Muscle layer of duodenum (tissue), 2 donors: ENCODE measurements around the gene PSENEN.

Experiments used
- H3K27ac ChIP-seq: one replicate; pipeline ENCODE4 v1.7.0; 2013; ENCODE audit warnings: mild to moderate bottlenecking, low read length
- H3K27me3 ChIP-seq: one replicate; pipeline ENCODE4 v1.7.0; 2013; ENCODE audit warnings: low read depth, mild to moderate bottlenecking, control low read depth, low read length
- H3K36me3 ChIP-seq, 2 donors: one replicate each; pipeline ENCODE4 v1.7.0; 2013; ENCODE audit warnings: low read length in 2 of 2, control low read depth in 1 of 2, mild to moderate bottlenecking in 1 of 2; ENCODE audit not compliant: insufficient read depth in 2 of 2, control insufficient read depth in 1 of 2
- H3K4me1 ChIP-seq, 2 donors: one replicate each; pipeline ENCODE4 v1.7.0; 2013; ENCODE audit warnings: low read length in 2 of 2, mild to moderate bottlenecking in 2 of 2, control low read depth in 1 of 2, moderate library complexity in 1 of 2; ENCODE audit not compliant: insufficient read depth in 2 of 2, control insufficient read depth in 1 of 2
- H3K4me3 ChIP-seq, 2 donors: one replicate each; pipeline ENCODE4 v1.7.0; 2013; ENCODE audit warnings: low read length in 2 of 2, low read depth in 1 of 2, mild to moderate bottlenecking in 1 of 2
- H3K9me3 ChIP-seq, 2 donors: one replicate each; pipeline ENCODE4 v1.7.0; 2013; ENCODE audit warnings: low read length in 2 of 2, control low read depth in 1 of 2, mild to moderate bottlenecking in 1 of 2; ENCODE audit not compliant: control insufficient read depth in 1 of 2
- donor health status: healthy.

PSENEN gene

DNA sequence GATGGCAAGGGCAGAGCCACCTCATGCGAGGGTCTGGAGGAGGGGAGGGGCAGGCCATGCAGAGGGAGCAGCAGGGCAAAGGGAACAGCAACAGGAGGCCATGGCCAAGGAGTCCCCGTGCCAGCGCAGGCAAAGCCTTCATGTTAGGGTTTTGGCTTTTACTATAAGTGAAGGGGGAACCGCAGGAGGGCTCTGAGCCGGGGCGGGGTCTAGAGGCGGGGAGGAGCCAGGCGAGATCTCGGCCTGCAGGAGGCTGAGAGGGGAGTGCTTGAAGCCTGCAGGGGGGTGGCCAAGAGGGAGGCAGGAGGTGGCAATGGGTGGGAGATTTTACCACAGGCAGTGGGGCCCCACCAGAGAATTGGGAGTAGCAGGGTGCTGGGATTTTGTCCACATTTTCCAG lies 36.2 kb downstream of the PSENEN start:
- Histone ChIP-seq H3K4me1 (peaks cover 0 to under 1% of the 10 kb centered on the region in 2 donors), H3K27me3 (no peaks in the 10 kb centered on the region), H3K4me3 (no peak overlapping the region), H3K36me3 (peaks cover 7 to 28% of the 10 kb centered on the region in 2 donors), H3K27ac (no peak overlapping the region), H3K9me3 (no peaks in the 10 kb centered on the region)

DNA sequence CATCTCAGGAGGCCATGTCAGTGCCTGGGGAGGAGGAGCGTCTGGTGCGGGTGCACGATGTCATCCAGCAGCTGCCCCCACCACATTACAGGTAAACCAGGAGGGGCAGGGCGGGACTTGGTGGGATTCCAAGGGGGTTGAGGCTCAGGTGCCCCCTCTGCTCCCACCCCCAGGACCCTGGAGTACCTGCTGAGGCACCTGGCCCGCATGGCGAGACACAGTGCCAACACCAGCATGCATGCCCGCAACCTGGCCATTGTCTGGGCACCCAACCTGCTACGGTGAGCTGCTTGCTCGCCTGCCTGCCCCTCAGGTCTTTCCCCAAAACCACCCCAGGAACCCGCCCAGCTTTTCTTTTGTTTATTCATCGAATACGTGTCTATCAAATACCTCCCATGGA lies 37.1 kb downstream of the PSENEN start:
- peaks cover 7 to 28% of the 10 kb centered on the region in 2 donors for H3K36me3 ChIP-seq
- H3K4me3 ChIP-seq: no peak overlapping the region
- no peak overlapping the region for H3K27ac ChIP-seq
- H3K27me3 ChIP-seq: no peaks in the 10 kb centered on the region
- H3K9me3 ChIP-seq: no peaks in the 10 kb centered on the region
- no peaks in the 10 kb centered on the region for H3K4me1 ChIP-seq

DNA sequence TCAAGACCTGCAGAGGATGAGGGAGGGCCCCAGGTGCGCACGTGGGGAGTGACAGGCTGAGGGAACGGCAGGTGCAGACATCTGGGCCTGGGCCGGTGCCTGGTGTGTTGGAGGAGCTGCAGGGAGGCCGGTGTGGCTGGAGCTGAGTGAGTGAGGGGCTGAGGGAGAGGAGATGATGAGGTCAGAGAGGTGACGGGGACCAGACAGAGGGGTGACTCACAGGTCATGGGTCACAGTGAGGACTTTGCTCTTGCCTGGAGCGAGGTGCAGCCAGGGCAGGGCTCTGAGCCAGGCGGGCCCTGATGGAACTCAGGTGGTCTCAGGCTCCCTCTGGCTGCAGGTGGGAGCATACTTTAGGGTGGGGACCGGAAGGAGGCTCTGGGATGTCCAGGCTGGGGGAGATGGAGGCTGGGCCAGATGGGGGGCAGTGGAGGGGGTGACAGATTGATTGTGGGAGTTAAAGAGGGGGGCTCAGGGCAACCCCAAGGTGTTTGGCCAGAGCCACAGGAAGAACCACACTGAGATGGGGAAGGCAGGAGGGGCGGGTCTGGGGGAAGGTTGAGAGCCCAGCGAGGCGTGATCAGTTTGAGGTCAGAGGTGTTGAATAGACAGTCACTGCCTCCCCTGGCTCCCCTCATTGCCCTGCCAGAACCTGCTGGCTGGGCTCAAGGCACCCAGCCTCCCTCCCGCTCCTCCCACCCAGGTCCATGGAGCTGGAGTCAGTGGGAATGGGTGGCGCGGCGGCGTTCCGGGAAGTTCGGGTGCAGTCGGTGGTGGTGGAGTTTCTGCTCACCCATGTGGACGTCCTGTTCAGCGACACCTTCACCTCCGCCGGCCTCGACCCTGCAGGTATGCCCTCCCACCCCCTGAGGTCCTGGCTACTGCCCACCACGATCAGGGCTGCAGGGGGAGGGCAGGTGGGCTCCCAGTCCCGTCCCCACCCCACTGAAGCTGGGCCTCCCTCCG lies 38.3 kb downstream of the PSENEN start:
- Histone ChIP-seq H3K36me3 (peaks cover 7 to 28% of the 10 kb centered on the region in 2 donors), H3K27ac (no peak overlapping the region), H3K4me1 (no peaks in the 10 kb centered on the region), H3K27me3 (no peaks in the 10 kb centered on the region), H3K4me3 (no peak overlapping the region), H3K9me3 (no peaks in the 10 kb centered on the region)

DNA sequence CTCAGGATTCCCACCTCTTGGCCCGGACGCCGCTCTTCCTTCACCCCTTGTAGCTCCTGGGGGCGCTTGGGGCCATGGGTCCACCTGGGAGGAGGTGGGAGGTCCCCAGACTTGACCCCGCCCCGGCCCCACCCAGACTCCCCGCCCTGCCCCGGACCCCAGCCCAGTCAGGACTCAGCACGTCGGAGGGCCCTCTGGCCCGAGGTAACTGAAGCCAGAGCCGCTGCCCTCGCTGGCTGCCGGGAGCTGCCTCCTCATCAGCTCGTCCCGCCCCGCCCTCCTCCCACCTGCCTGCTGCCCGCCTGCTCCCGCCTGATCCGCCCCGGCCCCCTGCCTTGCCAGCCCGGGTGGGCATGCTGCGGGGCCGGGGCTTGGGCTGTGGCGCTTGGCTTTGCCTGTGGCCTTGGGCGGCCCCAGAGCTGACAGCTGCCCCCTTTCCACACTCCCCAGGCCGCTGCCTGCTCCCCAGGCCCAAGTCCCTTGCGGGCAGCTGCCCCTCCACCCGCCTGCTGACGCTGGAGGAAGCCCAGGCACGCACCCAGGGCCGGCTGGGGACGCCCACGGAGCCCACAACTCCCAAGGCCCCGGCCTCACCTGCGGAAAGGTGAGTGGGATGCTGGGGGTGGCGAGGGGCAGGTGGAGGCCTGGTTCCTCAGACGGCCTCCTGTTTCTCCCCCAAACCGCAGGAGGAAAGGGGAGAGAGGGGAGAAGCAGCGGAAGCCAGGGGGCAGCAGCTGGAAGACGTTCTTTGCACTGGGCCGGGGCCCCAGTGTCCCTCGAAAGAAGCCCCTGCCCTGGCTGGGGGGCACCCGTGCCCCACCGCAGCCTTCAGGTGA lies 39.3 kb downstream of the PSENEN start:
- H3K27ac ChIP-seq: no peak overlapping the region
- H3K4me3 ChIP-seq: no peak overlapping the region
- H3K9me3 ChIP-seq: no peaks in the 10 kb centered on the region
- no peaks in the 10 kb centered on the region for H3K27me3 ChIP-seq
- H3K36me3 ChIP-seq: peaks cover 7 to 28% of the 10 kb centered on the region in 2 donors
- no peaks in the 10 kb centered on the region for H3K4me1 ChIP-seq

DNA sequence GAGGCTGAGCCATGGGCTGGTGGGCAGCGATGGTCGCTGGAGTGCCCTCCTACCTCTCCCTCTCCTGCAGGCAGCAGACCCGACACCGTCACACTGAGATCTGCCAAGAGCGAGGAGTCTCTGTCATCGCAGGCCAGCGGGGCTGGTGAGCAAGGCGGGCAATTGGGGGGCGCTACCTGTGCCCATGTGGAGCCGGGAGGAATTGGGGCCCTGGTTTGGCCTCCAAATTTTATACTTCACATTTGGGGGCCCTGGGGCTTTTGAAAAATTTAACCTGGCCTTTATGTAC lies 39.8 kb downstream of the PSENEN start:
- no peaks in the 10 kb centered on the region for H3K9me3 ChIP-seq
- no peak overlapping the region for H3K4me3 ChIP-seq
- H3K27me3 ChIP-seq: no peaks in the 10 kb centered on the region
- no peak overlapping the region for H3K27ac ChIP-seq
- no peaks in the 10 kb centered on the region for H3K4me1 ChIP-seq
- peaks cover 7 to 28% of the 10 kb centered on the region in 2 donors for H3K36me3 ChIP-seq

DNA sequence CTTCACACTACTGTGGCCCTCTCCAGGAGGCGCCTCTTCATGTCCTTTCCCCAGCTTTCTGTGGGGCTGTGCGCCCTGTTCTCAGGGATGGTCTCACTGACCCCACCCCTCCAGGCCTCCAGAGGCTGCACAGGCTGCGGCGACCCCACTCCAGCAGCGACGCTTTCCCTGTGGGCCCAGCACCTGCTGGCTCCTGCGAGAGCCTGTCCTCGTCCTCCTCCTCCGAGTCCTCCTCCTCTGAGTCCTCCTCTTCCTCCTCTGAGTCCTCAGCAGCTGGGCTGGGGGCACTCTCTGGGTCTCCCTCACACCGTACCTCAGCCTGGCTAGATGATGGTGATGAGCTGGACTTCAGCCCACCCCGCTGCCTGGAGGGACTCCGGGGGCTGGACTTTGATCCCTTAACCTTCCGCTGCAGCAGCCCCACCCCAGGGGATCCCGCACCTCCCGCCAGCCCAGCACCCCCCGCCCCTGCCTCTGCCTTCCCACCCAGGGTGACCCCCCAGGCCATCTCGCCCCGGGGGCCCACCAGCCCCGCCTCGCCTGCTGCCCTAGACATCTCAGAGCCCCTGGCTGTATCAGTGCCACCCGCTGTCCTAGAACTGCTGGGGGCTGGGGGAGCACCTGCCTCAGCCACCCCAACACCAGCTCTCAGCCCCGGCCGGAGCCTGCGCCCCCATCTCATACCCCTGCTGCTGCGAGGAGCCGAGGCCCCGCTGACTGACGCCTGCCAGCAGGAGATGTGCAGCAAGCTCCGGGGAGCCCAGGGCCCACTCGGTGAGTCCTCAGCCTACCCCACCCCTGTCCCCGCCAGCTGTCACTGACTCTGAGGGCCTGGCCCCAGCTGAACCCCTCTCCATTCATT lies 41.1 kb downstream of the PSENEN start:
- H3K4me3 ChIP-seq: no peak overlapping the region
- no peak overlapping the region for H3K27ac ChIP-seq
- H3K9me3 ChIP-seq: no peaks in the 10 kb centered on the region
- H3K27me3 ChIP-seq: no peaks in the 10 kb centered on the region
- no peaks in the 10 kb centered on the region for H3K4me1 ChIP-seq
- peaks cover 7 to 26% of the 10 kb centered on the region in 2 donors for H3K36me3 ChIP-seq

DNA sequence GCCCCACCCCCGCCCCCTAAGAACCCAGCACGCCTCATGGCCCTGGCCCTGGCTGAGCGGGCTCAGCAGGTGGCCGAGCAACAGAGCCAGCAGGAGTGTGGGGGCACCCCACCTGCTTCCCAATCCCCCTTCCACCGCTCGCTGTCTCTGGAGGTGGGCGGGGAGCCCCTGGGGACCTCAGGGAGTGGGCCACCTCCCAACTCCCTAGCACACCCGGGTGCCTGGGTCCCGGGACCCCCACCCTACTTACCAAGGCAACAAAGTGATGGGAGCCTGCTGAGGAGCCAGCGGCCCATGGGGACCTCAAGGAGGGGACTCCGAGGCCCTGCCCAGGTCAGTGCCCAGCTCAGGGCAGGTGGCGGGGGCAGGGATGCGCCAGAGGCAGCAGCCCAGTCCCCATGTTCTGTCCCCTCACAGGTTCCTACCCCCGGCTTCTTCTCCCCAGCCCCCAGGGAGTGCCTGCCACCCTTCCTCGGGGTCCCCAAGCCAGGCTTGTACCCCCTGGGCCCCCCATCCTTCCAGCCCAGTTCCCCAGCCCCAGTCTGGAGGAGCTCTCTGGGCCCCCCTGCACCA lies 41.9 kb downstream of the PSENEN start:
- Histone ChIP-seq H3K36me3 (peaks cover 7 to 18% of the 10 kb centered on the region in 2 donors), H3K9me3 (no peaks in the 10 kb centered on the region), H3K27me3 (no peaks in the 10 kb centered on the region), H3K27ac (no peak overlapping the region), H3K4me3 (no peak overlapping the region), H3K4me1 (no peaks in the 10 kb centered on the region)

DNA sequence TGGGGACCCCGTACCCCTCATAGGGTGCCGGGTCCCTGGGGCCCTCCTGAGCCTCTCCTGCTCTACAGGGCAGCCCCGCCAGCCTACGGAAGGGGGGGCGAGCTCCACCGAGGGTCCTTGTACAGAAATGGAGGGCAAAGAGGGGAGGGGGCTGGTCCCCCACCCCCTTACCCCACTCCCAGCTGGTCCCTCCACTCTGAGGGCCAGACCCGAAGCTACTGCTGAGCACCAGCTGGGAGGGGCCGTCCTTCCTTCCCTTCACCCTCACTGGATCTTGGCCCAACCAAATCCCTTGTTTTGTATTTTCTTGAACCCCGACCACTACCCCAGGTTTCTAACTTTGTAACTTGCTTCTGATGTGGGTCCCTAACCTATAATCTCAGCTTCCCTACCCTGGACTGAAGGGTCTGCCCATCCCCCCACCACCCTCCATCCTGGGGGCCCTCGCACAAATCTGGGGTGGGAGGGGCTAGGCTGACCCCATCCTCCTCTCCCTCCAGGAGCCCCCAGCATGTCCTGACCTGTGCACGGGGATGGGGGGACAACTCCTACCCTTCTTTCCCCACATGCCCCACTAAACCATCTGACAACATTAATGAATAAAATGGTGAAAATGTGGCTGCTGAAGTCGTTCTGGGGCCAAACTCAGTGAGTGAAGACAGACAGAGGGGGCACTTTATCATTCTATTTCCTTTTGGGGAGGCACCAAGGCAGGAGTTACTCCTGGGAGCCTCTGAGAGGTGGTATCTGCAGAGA lies 42.9 kb downstream of the PSENEN start:
- H3K9me3 ChIP-seq: no peaks in the 10 kb centered on the region
- H3K27ac ChIP-seq: no peak overlapping the region
- no peaks in the 10 kb centered on the region for H3K4me1 ChIP-seq
- no peak overlapping the region for H3K4me3 ChIP-seq
- peaks cover 0 to 8% of the 10 kb centered on the region in 2 donors for H3K36me3 ChIP-seq
- H3K27me3 ChIP-seq: no peaks in the 10 kb centered on the region

DNA sequence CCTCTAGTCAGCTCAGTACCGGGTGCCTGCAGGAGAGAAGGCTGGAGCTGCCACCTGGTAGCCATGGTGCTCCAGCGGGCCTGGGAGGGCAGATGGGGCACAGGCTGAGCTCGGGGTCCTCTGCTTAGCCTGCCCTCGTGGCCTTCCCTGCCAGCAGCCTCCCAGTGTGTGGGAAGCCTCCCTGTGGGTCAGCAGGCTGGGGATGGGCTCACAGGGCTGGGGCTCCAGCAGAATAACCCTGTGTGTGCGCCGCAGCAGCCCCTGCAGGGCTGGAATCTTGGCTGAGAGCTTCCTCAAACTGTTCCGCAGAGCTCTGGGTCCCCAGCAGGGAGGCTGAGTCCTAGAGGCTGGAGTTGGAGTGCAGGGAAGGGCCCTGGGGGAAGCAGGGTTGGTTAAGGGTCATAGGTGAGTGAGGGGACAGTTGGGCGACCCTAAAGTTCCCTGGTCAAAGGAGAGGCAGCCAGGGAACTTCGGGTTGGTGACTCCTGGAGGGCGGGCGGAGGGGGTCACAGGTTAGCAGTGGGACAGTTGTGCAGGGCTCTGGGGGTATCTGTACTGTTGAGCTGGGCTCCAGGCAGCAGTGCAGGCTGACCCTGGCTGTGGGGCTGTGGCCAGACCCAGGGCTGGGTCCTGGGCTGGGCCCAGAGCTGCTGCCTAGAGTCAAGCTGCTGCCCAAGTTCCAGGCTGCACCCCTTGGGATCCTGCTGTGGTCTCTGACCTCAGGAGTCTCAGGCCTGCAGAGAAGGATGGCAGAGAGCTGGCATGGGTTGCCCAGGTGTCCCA lies 43.9 kb downstream of the PSENEN start:
- Histone ChIP-seq H3K4me3 (no peak overlapping the region), H3K36me3 (peaks cover 0 to 8% of the 10 kb centered on the region in 2 donors), H3K27ac (no peak overlapping the region), H3K4me1 (no peaks in the 10 kb centered on the region), H3K9me3 (no peaks in the 10 kb centered on the region), H3K27me3 (no peaks in the 10 kb centered on the region)
